Stimulated activated CD8-positive, alpha-beta memory T cell treated with anti-CD3 and anti-CD28 coated beads, Interleukin-15, amount 100 ng/mL, for 48 hours (primary cell): Measurements from ENCODE around the gene JUP.

Experiments used
- DNase-seq, 2 donors: peaks; one replicate each; pipeline ENCODE4 v3.0.0-alpha.2; 2020; ENCODE audit warnings: low read depth in 2 of 2

Gene JUP

GRCh38 chr17:41723801-41724475 lies 62.6 kb downstream of the JUP start:
- DNase-seq, result no peak

GRCh38 chr17:41722231-41722630 lies 64.3 kb downstream of the JUP start:
- DNase-seq, result no peak

DNA sequence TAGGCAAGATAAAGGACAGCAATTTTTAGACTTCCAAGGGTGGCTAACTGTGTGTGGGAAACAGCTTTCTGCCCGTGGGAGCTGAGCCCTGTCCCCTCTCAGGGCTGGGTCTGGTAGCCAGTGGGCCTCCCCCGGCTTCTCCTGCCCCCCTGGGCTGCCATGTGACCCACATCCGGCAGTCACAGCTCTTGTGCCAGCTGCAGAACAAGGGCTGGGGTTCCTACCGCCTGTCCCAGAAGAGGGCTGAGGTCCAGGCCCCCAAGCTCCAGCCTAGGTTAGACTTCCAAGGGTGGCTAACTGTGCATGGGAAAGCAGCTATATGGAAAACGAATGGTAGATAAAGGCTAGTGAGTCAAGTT lies 68.2 kb downstream of the JUP start:
- no peak for DNase-seq

DNA sequence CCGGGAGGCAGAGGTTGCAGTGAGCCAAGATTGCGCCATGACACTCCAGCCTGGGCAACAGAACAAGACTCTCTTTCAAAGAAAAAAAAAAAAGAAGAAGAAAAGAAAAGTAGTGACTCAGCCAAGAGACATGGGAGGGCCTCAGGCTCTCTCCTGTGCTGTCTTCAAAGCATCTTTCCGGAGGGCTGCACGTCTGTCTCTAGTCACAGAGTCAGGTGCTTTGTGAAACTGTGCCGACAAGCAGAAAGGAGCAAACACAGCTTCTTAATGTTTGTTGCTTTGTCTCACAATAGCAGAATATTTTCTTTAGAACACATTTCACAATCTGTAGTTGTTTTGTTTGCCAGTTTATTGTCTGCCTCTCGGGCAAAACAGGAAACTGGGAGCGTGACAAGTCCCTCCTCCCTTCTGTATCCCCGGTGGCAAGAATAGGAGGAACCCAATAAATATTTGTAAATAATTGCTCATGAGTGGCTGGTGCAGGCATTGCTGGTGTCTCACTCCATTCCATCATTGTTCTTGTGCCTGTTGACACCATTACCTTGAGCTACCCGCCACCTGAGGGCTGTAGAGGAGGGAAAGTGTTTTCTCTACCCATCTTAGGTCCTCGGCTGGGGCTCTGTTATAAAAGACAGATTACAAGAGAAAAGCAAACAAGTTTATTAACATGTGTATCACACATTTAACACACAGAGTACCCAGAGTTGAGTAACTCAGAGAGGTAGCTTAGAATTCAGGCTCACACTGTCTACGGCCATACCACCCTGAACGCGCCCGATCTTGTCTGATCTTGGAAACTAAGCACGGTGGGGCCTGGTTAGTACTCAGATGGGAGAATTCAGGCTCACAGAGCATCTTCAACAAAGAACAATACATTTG lies 68.9 kb downstream of the JUP start:
- DNase-seq, result no peak

DNA sequence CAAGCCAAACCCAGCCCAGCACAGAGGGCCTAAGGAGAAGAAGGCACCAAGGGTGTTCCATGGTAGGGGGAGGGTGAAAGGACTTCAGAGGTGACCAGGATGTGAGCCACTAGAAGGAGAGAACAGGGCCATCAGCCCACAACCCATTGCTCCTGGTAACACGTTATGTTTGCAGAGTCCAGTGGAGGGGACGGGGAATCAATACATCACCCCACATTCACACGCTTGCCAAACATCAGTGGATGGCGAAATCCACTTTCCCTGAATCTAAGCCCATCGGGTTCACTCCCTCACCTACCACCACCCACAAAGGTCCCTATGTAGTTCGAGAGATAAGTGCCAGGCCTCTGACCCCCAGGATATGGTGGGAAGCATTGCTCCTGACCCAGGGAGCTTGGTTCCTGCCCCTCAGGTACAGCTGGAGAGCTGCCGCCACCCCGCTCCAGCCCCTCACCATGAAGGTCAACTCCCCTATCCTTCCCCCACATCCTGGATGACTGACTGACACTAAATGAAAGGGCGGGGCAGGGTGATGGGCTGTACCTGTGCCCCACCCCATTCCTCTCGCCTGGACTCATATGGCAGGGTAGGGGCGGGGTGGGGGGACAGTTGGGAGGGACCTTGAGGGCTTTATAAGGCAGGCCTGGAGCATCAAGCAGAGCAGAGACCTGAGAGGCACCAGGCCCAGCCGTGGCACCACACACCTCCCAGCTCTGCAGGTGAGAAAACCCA lies 74.7 kb downstream of the JUP start, which contains the start of gene GAST:
TSS of gene GAST (plus strand) at position 663 of the 732 bp plus-strand sequence. CDS start 3,106 bp downstream, outside the sequence.
- no peak for DNase-seq

GRCh38 chr17:41710472-41711090 lies 75.9 kb downstream of the JUP start:
- DNase-seq, result no peak

DNA sequence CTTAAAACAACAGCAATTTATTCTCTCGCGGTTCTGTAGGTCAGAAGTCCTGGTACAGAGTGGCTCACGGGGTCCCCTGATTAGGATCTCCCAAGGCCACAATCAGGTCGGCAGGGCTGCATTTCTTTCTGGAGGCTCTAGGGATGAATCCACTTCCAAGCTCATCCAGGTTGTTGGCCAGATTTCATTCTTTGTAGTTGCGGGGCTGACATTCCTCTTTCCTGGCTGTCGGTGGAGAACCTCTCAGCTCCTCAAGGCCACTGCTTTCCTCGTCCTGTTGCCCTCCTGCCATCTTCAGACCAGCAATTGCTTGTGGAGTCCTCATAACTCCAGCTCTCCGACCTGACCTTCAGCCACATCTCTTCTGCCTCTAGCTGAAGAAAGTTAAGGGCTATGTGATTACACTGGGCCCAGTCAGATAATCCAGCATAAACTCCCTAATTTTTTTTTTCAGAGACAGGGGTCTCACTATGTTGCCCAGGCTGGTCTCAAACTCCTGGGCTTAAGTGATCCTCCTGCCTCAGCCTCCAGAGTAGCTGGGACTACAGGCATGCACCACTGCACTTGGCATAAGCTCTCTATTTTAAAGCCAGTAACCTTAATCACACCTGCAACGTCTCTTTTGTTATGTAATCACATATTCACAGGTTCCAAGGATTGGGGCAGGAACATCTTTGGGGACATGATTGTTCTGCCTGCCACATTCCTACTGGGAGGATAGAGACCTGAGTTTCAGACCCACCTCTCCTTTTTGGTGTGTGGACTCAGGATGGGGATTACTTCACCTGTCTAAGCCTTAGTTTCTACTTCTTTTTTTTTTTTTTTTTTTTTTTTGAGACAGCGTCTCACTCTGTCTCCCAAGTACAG lies 78.5 kb downstream of the JUP start:
- DNase-seq, result no peak

GRCh38 chr17:41705271-41705991 lies 81.1 kb downstream of the JUP start:
- no peak for DNase-seq
